MCF 10A (cell line): Measurements from ENCODE around the gene TACC3. TPM values are rescaled to one million over a fixed set of nuclear protein-coding genes. Genes with fewer than 3 reads are reported as not detected.

Experiments used
- BruUV-seq: library from RNA; stranded (reverse); fragments of 400-500 nt; replicated peaks from 2 replicates; lab custom pipeline; 2021; lab: Mats Ljungman, UMichigan
- CTCF ChIA-PET: fragments of 300-600 bp; sonication (Branson Sonifier 250); formaldehyde crosslinking; extraction: SDS; loops from one replicate; lab custom pipeline; 2021; ENCODE audit warnings: antibody characterized with exemption, inconsistent platforms; lab: Yijun Ruan, JAX
- POLR2A ChIA-PET: fragments of 300-600, 350-650 bp; sonication (Branson Sonifier 250); formaldehyde crosslinking; extraction: SDS; loops from one replicate; lab custom pipeline; 2020; ENCODE audit warnings: antibody characterized with exemption, inconsistent platforms; lab: Yijun Ruan, JAX
- DNase-seq: peaks from one replicate; pipeline ENCODE4 v3.0.0-alpha.2; 2018; ENCODE audit not compliant: unreplicated experiment
- H3K27ac Mint-ChIP-seq: one replicate; pipeline ENCODE4 v1.8.0; 2022; ENCODE audit warnings: mild to moderate bottlenecking, low read depth, mixed read lengths; ENCODE audit not compliant: unreplicated experiment
- H3K27me3 Mint-ChIP-seq: one replicate; pipeline ENCODE4 v1.8.0; 2022; ENCODE audit warnings: mixed read lengths; ENCODE audit not compliant: insufficient read depth, unreplicated experiment
- H3K36me3 Mint-ChIP-seq: one replicate; pipeline ENCODE4 v1.8.0; 2022; ENCODE audit warnings: mild to moderate bottlenecking, moderate library complexity, mixed read lengths; ENCODE audit not compliant: insufficient read depth, unreplicated experiment
- H3K4me1 Mint-ChIP-seq: one replicate; pipeline ENCODE4 v1.8.0; 2022; ENCODE audit warnings: mixed read lengths; ENCODE audit not compliant: insufficient read depth, unreplicated experiment
- H3K4me3 Mint-ChIP-seq: one replicate; pipeline ENCODE4 v1.8.0; 2022; ENCODE audit warnings: mild to moderate bottlenecking, moderate library complexity, mixed read lengths; ENCODE audit not compliant: unreplicated experiment
- H3K9me3 Mint-ChIP-seq: one replicate; pipeline ENCODE4 v1.8.0; 2022; ENCODE audit warnings: mixed read lengths; ENCODE audit not compliant: unreplicated experiment
- CTCF ChIP-seq: fragments of 200-600 bp; IDR thresholded peaks from one replicate; pipeline ENCODE4 v1.8.0; 2022; ENCODE audit warnings: antibody characterized with exemption, mild to moderate bottlenecking; ENCODE audit not compliant: unreplicated experiment
- intact Hi-C: fragments of 100-400 bp; cut with micrococcal nuclease; formaldehyde crosslinking; loops from 2 replicates; pipeline ENCODE4 v1.14.1; 2022
- total RNA-seq: library from RNA; stranded (reverse); gene quantifications from 2 replicates; pipeline ENCODE4 v1.2.3, GENCODE V29; 2022

The TACC3 gene
- total RNA-seq, 1 experiment from 2014 or later, result 69.8 TPM

GRCh38 chr4:1763070-1763549 lies 41.8 kb downstream of the TACC3 start:
- Mint-ChIP-seq H3K9me3 (no peaks in the 10 kb centered on the region), H3K4me1 (peaks cover 9% of the 10 kb centered on the region), H3K4me3 (no peak overlapping the region), H3K27me3 (no peaks in the 10 kb centered on the region), H3K27ac (no peak overlapping the region), H3K36me3 (no peaks in the 10 kb centered on the region)
- ChIA-PET POLR2A (no interaction called here), CTCF (no interaction called here)
- intact Hi-C loops, result no loop called here
- TF ChIP-seq CTCF, result no peak
- no TSS peak for BruUV-seq
- no peak for DNase-seq

GRCh38 chr4:1763550-1764080 lies 42.3 kb downstream of the TACC3 start:
- DNase-seq, result no peak
- ChIA-PET CTCF (no interaction called here), POLR2A (no interaction called here)
- Mint-ChIP-seq H3K9me3 (no peaks in the 10 kb centered on the region), H3K4me1 (peaks cover 7% of the 10 kb centered on the region), H3K27ac (no peak overlapping the region), H3K27me3 (no peaks in the 10 kb centered on the region), H3K36me3 (no peaks in the 10 kb centered on the region), H3K4me3 (no peak overlapping the region)
- intact Hi-C loops, result no loop called here
- BruUV-seq, result no TSS peak
- TF ChIP-seq CTCF, result no peak

- ChIA-PET CTCF (no interaction called here), POLR2A (interaction anchor here (0.5 to 0.9 kb wide), 2 partner anchors 9 to 52 kb away, joined by 3 read pairs; partner anchors contain the start of gene SLBP)
- BruUV-seq, result no TSS peak
- Mint-ChIP-seq H3K4me1 (peaks cover 7% of the 10 kb centered on the region), H3K27me3 (no peaks in the 10 kb centered on the region), H3K4me3 (no peak overlapping the region), H3K27ac (no peak overlapping the region), H3K9me3 (no peaks in the 10 kb centered on the region), H3K36me3 (no peaks in the 10 kb centered on the region)
- no peak for TF ChIP-seq CTCF
- no peak for DNase-seq
- intact Hi-C loops, result no loop called here
Measured at GRCh38 chr4:1764670-1765069, 43.3 kb downstream of the TACC3 start.

- Mint-ChIP-seq H3K27ac (no peak overlapping the region), H3K9me3 (no peaks in the 10 kb centered on the region), H3K36me3 (no peaks in the 10 kb centered on the region), H3K27me3 (no peaks in the 10 kb centered on the region), H3K4me1 (peaks cover 7% of the 10 kb centered on the region), H3K4me3 (no peak overlapping the region)
- BruUV-seq, result no TSS peak
- no peak for TF ChIP-seq CTCF
- no peak for DNase-seq
- intact Hi-C loops, result no loop called here
- CTCF ChIA-PET, result interaction anchor here (0.5 to 0.6 kb wide), 2 partner anchors 46 to 134 kb away, joined by 3 read pairs; no protein-coding TSS in a partner anchor
- POLR2A ChIA-PET, result interaction anchor here (0.5 kb wide), 1 partner anchor 8 kb away, joined by 3 read pairs; no protein-coding TSS in a partner anchor
Measured at GRCh38 chr4:1765409-1766072, 44.2 kb downstream of the TACC3 start.
